Panc1 (cell line): ENCODE measurements around the gene GLIS2. TPM values are rescaled to one million over a fixed set of nuclear protein-coding genes. Genes with fewer than 3 reads are reported as not detected.
A peak's percentile ranks its signal among the peaks of the same experiment; 100 is the strongest.

ENCODE experiments used
- ATAC-seq: fragments of 200-7000 bp; cut with Tn5 transposase; 2 replicates; pipeline ENCODE4 v1.9.1; 2020; ENCODE audit warnings: mild to moderate bottlenecking, moderate library complexity
- BruUV-seq: library from RNA; stranded (reverse); fragments of 400-500 nt; replicated peaks from 2 replicates; lab custom pipeline; 2021; lab: Mats Ljungman, UMichigan
- CTCF ChIA-PET: fragments of 300-600 bp; sonication (Branson Sonifier 250); formaldehyde crosslinking; loops from one replicate; lab custom pipeline; 2022; ENCODE audit warnings: antibody characterized with exemption; lab: Charles Lee
- POLR2A ChIA-PET: fragments of 300-600 bp; sonication (Branson Sonifier 250); formaldehyde crosslinking; loops from one replicate; lab custom pipeline; 2022; ENCODE audit warnings: antibody characterized with exemption; lab: Charles Lee
- DNase-seq: peaks from one replicate; pipeline ENCODE4 v3.0.0-alpha.2; 2010; ENCODE audit warnings: low read depth, low spot score
- H3K27ac ChIP-seq: 2 replicates; pipeline ENCODE4 v1.5.1; 2011; ENCODE audit warnings: mild to moderate bottlenecking, low read length, inconsistent platforms
- H3K27me3 ChIP-seq: fragments of 200-500 bp; sonication (Bioruptor generic); 2 replicates; pipeline ENCODE4 v1.6.0; 2014; ENCODE audit warnings: low read length, inconsistent platforms; ENCODE audit not compliant: control insufficient read depth, insufficient read depth
- H3K36me3 ChIP-seq: fragments of 200-500 bp; sonication (Bioruptor generic); 2 replicates; pipeline ENCODE4 v1.5.1; 2014; ENCODE audit warnings: inconsistent platforms, mild to moderate bottlenecking, low read length, moderate library complexity; ENCODE audit not compliant: control insufficient read depth, insufficient read depth
- H3K4me1 ChIP-seq: 2 replicates; pipeline ENCODE4 v1.5.1; 2011; ENCODE audit warnings: inconsistent platforms, mild to moderate bottlenecking, low read length, moderate library complexity; ENCODE audit not compliant: control insufficient read depth, insufficient read depth
- H3K4me3 ChIP-seq, 2 experiments: 2 replicates each; pipeline ENCODE4 v1.5.1; 2011 to 2012; ENCODE audit warnings: low read depth in 2 of 2, low read length in 2 of 2, mild to moderate bottlenecking in 2 of 2, inconsistent platforms in 1 of 2, moderate library complexity in 1 of 2
- H3K9me3 ChIP-seq: fragments of 200-500 bp; sonication (Bioruptor generic); 2 replicates; pipeline ENCODE4 v1.5.1; 2014; ENCODE audit warnings: low read depth, mild to moderate bottlenecking, inconsistent platforms, low read length, moderate library complexity; ENCODE audit not compliant: control insufficient read depth, insufficient read depth
- POLR2AphosphoS5 ChIP-seq: IDR thresholded peaks from 2 replicates; pipeline ENCODE4 v1.6.1; 2012; ENCODE audit warnings: mild to moderate bottlenecking, low read depth, low read length, moderate library complexity
- SIN3A ChIP-seq: IDR thresholded peaks from 2 replicates; pipeline ENCODE4 v1.6.1; 2012; ENCODE audit warnings: low read depth, mild to moderate bottlenecking, low read length, moderate library complexity, borderline replicate concordance; ENCODE audit not compliant: insufficient read depth
- TCF7L2 ChIP-seq: IDR thresholded peaks from 2 replicates; pipeline ENCODE4 v1.6.1; 2011; ENCODE audit warnings: mild to moderate bottlenecking, low read depth, low read length, inconsistent platforms
- in situ Hi-C: cut with HindIII; loops from 2 replicates; pipeline ENCODE4 v1.10.0; 2016; ENCODE audit warnings: low sequenced_read_pairs, low pct_unique_long_range_greater_than_20kb
- intact Hi-C: fragments of 100-400 bp; cut with micrococcal nuclease; formaldehyde crosslinking; loops from one replicate; pipeline ENCODE4 v1.10.0; 2022; ENCODE audit not compliant: unreplicated experiment
- total RNA-seq: library from RNA; stranded (reverse); gene quantifications from one replicate; pipeline ENCODE4 v1.2.1, GENCODE V29; 2021; ENCODE audit not compliant: unreplicated experiment
- TF ChIP-seq, protein P1 (sequence below): fragments of 450-650 bp; IDR thresholded peaks from 2 replicates; pipeline ENCODE4 v1.5.1; 2017; ENCODE audit warnings: mild to moderate bottlenecking
- TF ChIP-seq, protein P2 (sequence below), 2 experiments: IDR thresholded peaks; 2 replicates each; pipeline ENCODE4 v1.6.1; 2011 to 2012; ENCODE audit warnings: low read depth in 2 of 2, control low read depth in 1 of 2, low read length in 1 of 2, mild to moderate bottlenecking in 1 of 2, moderate library complexity in 1 of 2; ENCODE audit not compliant: insufficient read depth in 1 of 2

Gene GLIS2
- total RNA-seq, 1 experiment from 2014 or later = 87.3 TPM

DNA sequence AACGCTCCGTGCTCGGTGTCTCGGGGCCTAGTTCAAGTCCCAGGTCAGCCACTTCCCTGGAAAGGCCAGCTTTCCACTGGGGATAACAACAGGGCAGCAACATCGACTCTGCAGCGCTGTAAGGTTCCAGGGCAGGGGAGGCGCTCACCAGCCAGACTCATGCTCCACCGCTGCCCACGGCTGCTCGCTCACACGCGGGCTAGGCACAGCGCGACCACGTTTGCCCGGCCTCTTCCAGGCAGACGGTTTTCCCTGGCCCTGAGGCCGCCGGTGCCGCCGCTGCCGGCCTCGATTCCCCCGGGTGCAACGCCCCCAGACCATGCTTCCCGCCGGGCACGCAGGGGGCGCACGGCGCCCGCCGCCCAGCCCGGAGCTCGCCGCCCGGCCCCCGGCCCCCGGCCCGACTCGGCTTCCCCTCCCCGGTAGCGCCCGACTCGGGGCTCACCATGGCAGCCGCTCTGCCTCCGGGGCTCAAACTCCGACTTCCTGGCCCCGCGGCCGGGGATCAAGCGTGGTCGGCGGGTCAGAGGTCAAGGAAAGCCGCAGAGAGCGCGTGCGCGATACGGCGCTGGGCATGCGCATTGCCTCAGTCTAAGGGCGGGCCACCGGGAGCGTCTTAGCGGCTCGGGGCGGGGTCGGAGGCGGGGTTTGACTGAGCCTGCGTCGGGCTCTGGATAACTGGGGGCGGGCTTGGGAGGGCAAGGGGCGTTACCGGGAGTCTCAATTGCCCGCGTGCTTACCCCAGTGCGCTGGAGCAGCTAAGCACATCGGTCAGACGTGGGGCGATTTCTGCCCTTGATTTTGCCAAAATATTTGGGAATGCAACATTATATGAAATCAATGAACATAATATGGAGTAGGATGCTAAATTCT is 35.2 kb downstream of the GLIS2 start, which contains the start of gene PAM16:
Gene PAM16 (minus strand): TSS at position 535 of the 873 bp plus-strand sequence. CDS start 87 bp downstream, at position 448.
- ATAC-seq = peak; percentile 96
- no peaks in the 10 kb centered on the region for H3K9me3 ChIP-seq

DNA sequence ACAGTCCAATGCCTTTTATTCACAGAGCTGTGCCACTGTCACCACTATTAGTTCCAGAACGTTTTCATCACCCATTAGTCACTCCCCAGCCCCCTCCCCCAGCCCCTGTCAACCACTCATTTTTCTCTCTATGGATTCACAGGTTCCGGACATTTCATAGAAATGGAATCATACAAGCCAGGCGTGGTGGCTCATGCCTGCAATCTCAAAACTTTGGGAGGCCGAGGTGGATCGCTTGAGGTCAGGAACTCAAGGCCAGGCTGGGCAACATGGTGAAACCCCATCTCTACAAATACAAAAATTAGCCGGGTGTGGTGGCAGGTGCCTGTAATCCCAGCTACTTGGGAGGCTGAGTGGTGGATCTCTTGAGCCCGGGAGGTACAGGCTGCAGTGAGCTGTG is 36.0 kb downstream of the GLIS2 start:
- Histone ChIP-seq H3K27me3 (no peaks in the 10 kb centered on the region), H3K4me1 (peaks cover 27% of the 10 kb centered on the region), H3K4me3 (no peak overlapping the region), H3K27ac (peak overlapping the region; percentile 79), H3K9me3 (no peaks in the 10 kb centered on the region), H3K36me3 (no peaks in the 10 kb centered on the region)
- ChIA-PET CTCF (interaction anchor here (2.8 kb wide), 1 partner anchor 51 kb away, joined by 15 read pairs; no protein-coding TSS in a partner anchor), POLR2A (no interaction called here)
- intact Hi-C loops = no loop called here
- TF ChIP-seq POLR2AphosphoS5 = no peak
- TF ChIP-seq SIN3A = no peak
- no peak for TF ChIP-seq TCF7L2
- TF ChIP-seq, protein P1, sequence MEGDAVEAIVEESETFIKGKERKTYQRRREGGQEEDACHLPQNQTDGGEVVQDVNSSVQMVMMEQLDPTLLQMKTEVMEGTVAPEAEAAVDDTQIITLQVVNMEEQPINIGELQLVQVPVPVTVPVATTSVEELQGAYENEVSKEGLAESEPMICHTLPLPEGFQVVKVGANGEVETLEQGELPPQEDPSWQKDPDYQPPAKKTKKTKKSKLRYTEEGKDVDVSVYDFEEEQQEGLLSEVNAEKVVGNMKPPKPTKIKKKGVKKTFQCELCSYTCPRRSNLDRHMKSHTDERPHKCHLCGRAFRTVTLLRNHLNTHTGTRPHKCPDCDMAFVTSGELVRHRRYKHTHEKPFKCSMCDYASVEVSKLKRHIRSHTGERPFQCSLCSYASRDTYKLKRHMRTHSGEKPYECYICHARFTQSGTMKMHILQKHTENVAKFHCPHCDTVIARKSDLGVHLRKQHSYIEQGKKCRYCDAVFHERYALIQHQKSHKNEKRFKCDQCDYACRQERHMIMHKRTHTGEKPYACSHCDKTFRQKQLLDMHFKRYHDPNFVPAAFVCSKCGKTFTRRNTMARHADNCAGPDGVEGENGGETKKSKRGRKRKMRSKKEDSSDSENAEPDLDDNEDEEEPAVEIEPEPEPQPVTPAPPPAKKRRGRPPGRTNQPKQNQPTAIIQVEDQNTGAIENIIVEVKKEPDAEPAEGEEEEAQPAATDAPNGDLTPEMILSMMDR = no peak
- DNase-seq (no peak), ATAC-seq (no peak)
- no TSS peak for BruUV-seq
- in situ Hi-C loops = no loop called here

More for the DNA sequence above, 35.2 kb downstream of the GLIS2 start, which contains the start of gene PAM16:
- H3K4me1 ChIP-seq = peaks cover 32% of the 10 kb centered on the region
- H3K4me3 ChIP-seq = peak within 1 kb of the TSS; percentile 75 to 92
- CTCF ChIA-PET = interaction anchor here (2.8 kb wide), 1 partner anchor 52 kb away, joined by 15 read pairs; no protein-coding TSS in a partner anchor
- H3K27me3 ChIP-seq = no peaks in the 10 kb centered on the region
- TF ChIP-seq TCF7L2 = no peak
- no peak; the same call in 1 of the 2 replicates for TF ChIP-seq SIN3A
- TF ChIP-seq, protein P1 = no peak
- peak; percentile 87 for TF ChIP-seq POLR2AphosphoS5
- TF ChIP-seq, protein P2, sequence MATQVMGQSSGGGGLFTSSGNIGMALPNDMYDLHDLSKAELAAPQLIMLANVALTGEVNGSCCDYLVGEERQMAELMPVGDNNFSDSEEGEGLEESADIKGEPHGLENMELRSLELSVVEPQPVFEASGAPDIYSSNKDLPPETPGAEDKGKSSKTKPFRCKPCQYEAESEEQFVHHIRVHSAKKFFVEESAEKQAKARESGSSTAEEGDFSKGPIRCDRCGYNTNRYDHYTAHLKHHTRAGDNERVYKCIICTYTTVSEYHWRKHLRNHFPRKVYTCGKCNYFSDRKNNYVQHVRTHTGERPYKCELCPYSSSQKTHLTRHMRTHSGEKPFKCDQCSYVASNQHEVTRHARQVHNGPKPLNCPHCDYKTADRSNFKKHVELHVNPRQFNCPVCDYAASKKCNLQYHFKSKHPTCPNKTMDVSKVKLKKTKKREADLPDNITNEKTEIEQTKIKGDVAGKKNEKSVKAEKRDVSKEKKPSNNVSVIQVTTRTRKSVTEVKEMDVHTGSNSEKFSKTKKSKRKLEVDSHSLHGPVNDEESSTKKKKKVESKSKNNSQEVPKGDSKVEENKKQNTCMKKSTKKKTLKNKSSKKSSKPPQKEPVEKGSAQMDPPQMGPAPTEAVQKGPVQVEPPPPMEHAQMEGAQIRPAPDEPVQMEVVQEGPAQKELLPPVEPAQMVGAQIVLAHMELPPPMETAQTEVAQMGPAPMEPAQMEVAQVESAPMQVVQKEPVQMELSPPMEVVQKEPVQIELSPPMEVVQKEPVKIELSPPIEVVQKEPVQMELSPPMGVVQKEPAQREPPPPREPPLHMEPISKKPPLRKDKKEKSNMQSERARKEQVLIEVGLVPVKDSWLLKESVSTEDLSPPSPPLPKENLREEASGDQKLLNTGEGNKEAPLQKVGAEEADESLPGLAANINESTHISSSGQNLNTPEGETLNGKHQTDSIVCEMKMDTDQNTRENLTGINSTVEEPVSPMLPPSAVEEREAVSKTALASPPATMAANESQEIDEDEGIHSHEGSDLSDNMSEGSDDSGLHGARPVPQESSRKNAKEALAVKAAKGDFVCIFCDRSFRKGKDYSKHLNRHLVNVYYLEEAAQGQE (IDR thresholded peaks at IDR 0.05; ENCODE audit: insufficient read depth in 1 of 2, low read depth in 2 of 2, low read length in 1 of 2) = 0 out of 4 replicates have a peak, but pooled peaks of 1 of the 2 experiments have one; percentile 20
- no TSS peak for BruUV-seq
- H3K27ac ChIP-seq = peak within 1 kb of the TSS; percentile 89
- no peaks in the 10 kb centered on the region for H3K36me3 ChIP-seq
- intact Hi-C loops = no loop called here
- peak; percentile 65 for DNase-seq
- POLR2A ChIA-PET = interaction anchor here (0.6 kb wide), 1 partner anchor 13 kb away, joined by 3 read pairs; no protein-coding TSS in a partner anchor
- in situ Hi-C loops = no loop called here
